KG1 (cell line): Measurements from ENCODE around the gene TCHH.

Source experiments
- DNase-seq: peaks from one replicate; lab custom pipeline; 2025; lab: John Stamatoyannopoulos, UW

TCHH gene

GRCh38 chr1:152067929-152068328, 47.3 kb downstream of the TCHH start:
- DNase-seq, result no peak

GRCh38 chr1:152067150-152067549, 48.1 kb downstream of the TCHH start:
- DNase-seq, result no peak

- no peak for DNase-seq
Measured at GRCh38 chr1:152061952-152062351, 53.3 kb downstream of the TCHH start.
